Measurements from ENCODE around the gene CLDN19.

CLDN19 gene

DNA sequence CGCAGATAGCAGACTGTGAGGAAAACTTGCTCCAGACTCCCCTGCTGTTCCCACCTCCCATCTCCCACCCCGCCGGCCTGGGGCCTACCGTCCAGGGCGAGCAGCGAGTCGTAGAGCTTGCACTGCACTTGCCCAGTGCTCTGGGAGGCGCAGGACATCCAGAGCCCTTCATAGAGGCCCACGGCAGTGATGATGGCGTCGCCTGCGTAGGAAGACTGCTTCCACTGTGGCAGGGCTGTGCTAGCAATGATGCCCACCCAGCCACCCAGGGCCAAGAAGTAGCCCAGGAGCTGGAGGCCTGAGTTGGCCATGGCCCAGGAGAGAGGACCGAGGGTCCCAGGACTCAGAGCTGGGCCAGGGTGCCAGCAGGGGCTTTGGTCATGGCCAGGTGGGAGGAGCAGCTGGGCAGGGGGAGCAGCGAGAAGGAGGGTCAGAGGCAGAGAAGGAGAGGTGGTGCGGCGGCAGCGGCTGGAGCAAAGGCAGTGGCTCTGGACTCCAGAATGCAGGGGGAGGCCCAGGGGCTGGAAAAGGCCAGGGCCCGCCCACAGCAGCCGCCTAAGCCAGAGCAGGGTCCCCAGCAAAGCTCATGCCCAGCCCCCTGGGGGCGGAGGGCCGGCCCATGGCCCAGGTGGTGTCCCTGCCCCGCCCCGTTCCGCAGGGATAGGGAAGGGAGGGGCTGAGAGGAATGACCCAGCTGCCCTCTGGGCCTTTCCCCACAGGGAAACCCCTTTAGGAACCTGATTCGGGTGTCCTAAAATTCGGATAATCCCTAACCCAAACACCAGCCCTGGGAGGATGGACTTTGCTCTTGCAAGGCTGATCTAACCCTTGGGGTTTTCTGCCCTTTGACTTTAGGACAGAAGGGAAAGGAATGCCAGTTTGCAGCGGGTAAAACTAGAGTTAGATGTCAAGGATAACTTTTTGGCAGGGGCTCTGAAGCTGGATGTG is at the start of gene CLDN19:
Gene CLDN19, minus strand, starts transcription at position 484 of the 948 bp plus-strand sequence. Its CDS starts 173 bp downstream, at position 311.
- no peak for TF ChIP-seq CTCF (conservative IDR thresholded peaks at IDR 0.05)
- no peak for TF ChIP-seq ZFX (IDR thresholded peaks at IDR 0.05)
- H3K27ac ChIP-seq, result no peak within 1 kb of the TSS

DNA sequence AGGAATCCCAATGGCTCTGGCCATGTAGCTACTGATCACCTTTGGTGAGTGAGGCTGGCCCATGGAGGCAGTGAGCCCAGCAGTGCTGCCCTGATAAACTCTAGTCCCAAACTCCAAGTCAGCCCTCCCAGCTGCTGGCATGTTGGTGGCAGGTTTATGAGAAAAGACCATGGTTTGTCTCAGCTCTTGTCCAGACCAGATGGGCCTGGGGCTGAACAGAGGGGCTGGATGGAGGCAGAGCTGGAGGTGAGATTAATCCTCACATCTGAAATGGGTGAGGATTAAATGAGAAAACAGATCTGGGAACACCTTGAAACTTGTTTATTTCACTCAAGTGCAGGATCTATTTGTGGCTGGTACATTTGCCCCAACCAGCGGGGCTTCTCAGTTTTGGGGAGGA is 48.0 kb upstream of the CLDN19 start:
- TF ChIP-seq CTCF (conservative IDR thresholded peaks at IDR 0.05) (no peak), ZFX (IDR thresholded peaks at IDR 0.05) (no peak)
- no peak overlapping the region for H3K27ac ChIP-seq

DNA sequence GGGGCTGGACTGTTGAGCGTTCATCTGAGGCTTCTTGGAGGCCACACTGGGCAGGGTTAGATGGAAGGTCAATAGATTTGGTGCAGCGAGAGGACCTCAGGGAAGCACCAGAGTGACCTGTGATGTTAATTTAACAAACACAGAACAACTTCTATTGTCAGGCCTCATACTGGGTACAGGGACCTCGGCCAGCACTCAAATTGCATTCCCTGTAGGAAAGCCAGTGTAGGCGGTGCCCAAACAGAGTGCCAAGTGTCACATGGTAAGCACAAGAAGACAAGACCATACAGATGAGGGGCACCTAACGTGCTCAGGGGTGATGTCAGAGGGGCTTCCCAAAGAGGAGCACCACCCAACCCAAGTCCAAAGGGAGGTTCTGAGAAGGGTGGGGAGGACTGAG is 46.1 kb upstream of the CLDN19 start:
- H3K27ac ChIP-seq, result no peak overlapping the region
- TF ChIP-seq ZFX (IDR thresholded peaks at IDR 0.05), result no peak
- TF ChIP-seq CTCF (conservative IDR thresholded peaks at IDR 0.05), result no peak

GRCh38 chr1:42784946-42785693 is 45.1 kb upstream of the CLDN19 start, which contains the start of gene TMEM269:
TMEM269 (plus strand) TSS chr1:42784991; CDS start chr1:42789894, 4,903 bp downstream.
- TF ChIP-seq CTCF (conservative IDR thresholded peaks at IDR 0.05) (no peak), ZFX (IDR thresholded peaks at IDR 0.05) (no peak)
- H3K27ac ChIP-seq, result no peak within 1 kb of the TSS

GRCh38 chr1:42784547-42784945 is 44.5 kb upstream of the CLDN19 start:
- no peak overlapping the region for H3K27ac ChIP-seq
- TF ChIP-seq ZFX (IDR thresholded peaks at IDR 0.05) (no peak), CTCF (conservative IDR thresholded peaks at IDR 0.05) (no peak)

DNA sequence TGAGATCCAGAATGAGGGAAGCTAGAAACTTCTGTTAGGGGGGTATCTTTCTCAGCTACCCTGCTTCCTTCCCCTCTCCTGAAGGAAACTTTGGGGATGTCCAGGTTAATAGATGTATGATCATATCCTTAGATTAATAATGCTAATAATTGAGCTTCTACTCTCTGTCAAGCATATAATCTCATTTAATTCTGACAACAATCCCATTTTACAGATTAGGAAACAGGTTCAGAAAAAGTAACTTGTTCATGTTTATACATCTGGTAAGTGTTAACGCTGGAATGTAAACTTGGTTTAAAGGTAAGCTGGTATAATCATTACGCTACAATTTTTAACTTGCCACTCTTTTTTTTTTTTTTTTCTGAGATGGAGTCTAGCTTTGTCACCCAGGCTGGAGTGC is 43.1 kb upstream of the CLDN19 start:
- TF ChIP-seq CTCF (conservative IDR thresholded peaks at IDR 0.05), result no peak
- no peak for TF ChIP-seq ZFX (IDR thresholded peaks at IDR 0.05)

GRCh38 chr1:42780176-42780575 is 40.1 kb upstream of the CLDN19 start:
- no peak overlapping the region for H3K27ac ChIP-seq
- TF ChIP-seq CTCF (conservative IDR thresholded peaks at IDR 0.05), result no peak
- TF ChIP-seq ZFX (IDR thresholded peaks at IDR 0.05), result no peak

More for the DNA sequence above, 43.1 kb upstream of the CLDN19 start:
- no peak overlapping the region for H3K27ac ChIP-seq

Measured in C4-2B (cell line).